Activated B cell treated with CpG ODN at 0.5 μM for 24 hours (primary cell): Measurements from ENCODE around the gene RASL12. TPM values are rescaled to one million over a fixed set of nuclear protein-coding genes. Genes with fewer than 3 reads are reported as not detected.

ENCODE experiments used
- ATAC-seq: fragments of 200-7000 bp; cut with Tn5 transposase; one replicate; pipeline ENCODE4 v1.10.0; 2021; ENCODE audit warnings: low read depth, mild to moderate bottlenecking, moderate library complexity
- CTCF ChIA-PET: fragments of 350-600 bp; sonication (Branson Sonifier 250); formaldehyde crosslinking; loops from one replicate; lab custom pipeline; 2021; ENCODE audit warnings: antibody characterized with exemption; lab: Charles Lee
- POLR2A ChIA-PET: fragments of 350-600 bp; sonication (Branson Sonifier 250); formaldehyde crosslinking; loops from one replicate; lab custom pipeline; 2021; ENCODE audit warnings: antibody characterized with exemption; lab: Charles Lee
- DNase-seq: peaks from one replicate; pipeline ENCODE4 v3.0.0; 2022
- H3K27ac Mint-ChIP-seq: one replicate; pipeline ENCODE4 v1.8.0; 2020; ENCODE audit warnings: mixed read lengths
- H3K27me3 Mint-ChIP-seq: one replicate; pipeline ENCODE4 v1.8.0; 2021; ENCODE audit warnings: mixed read lengths
- H3K36me3 Mint-ChIP-seq: one replicate; pipeline ENCODE4 v1.8.0; 2021; ENCODE audit warnings: low read depth, mixed read lengths
- H3K4me1 Mint-ChIP-seq: one replicate; pipeline ENCODE4 v1.8.0; 2021; ENCODE audit warnings: mixed read lengths
- H3K4me3 Mint-ChIP-seq: one replicate; pipeline ENCODE4 v1.8.0; 2020; ENCODE audit warnings: mild to moderate bottlenecking, mixed read lengths
- H3K9me3 Mint-ChIP-seq: one replicate; pipeline ENCODE4 v1.8.0; 2020; ENCODE audit warnings: mixed read lengths
- CTCF ChIP-seq: fragments of 200-600 bp; IDR thresholded peaks from one replicate; pipeline ENCODE4 v1.8.0; 2022; ENCODE audit warnings: antibody characterized with exemption, mild to moderate bottlenecking
- intact Hi-C: fragments of 100-400 bp; cut with micrococcal nuclease; formaldehyde crosslinking; loops from one replicate; pipeline ENCODE4 v1.15.1; 2024
- total RNA-seq: library from RNA; stranded (reverse); gene quantifications from 2 replicates; pipeline ENCODE4 v1.2.3, GENCODE V29; 2022

Gene RASL12
- not detected in 2 replicates for total RNA-seq

GRCh38 chr15:65067645-65068402 is at the start of gene RASL12:
Gene RASL12, minus strand, starts transcription at chr15:65067991. Its CDS starts 156 bp downstream, at chr15:65067835.
- ATAC-seq = no peak
- no peak within 1 kb of the TSS for H3K27ac Mint-ChIP-seq
- no peak for TF ChIP-seq CTCF
- no peak within 1 kb of the TSS for H3K4me3 Mint-ChIP-seq
- H3K4me1 Mint-ChIP-seq = peaks cover 5% of the 10 kb centered on the region
- POLR2A ChIA-PET = no interaction called here
- CTCF ChIA-PET = interaction anchor here (0.6 kb wide), 1 partner anchor 337 kb away, joined by 3 read pairs; no protein-coding TSS in a partner anchor
- intact Hi-C loops = no loop called here
- peaks cover 35% of the 10 kb centered on the region for H3K27me3 Mint-ChIP-seq
- no peak for DNase-seq
- H3K36me3 Mint-ChIP-seq = no peaks in the 10 kb centered on the region
- no peaks in the 10 kb centered on the region for H3K9me3 Mint-ChIP-seq

GRCh38 chr15:65115542-65115941 is 47.8 kb upstream of the RASL12 start:
- Mint-ChIP-seq H3K4me3 (no peak overlapping the region), H3K4me1 (no peaks in the 10 kb centered on the region), H3K27me3 (no peaks in the 10 kb centered on the region), H3K36me3 (peaks cover 74% of the 10 kb centered on the region), H3K9me3 (no peaks in the 10 kb centered on the region), H3K27ac (no peak overlapping the region)
- CTCF ChIA-PET = no interaction called here
- intact Hi-C loops = no loop called here
- no peak for TF ChIP-seq CTCF
- ATAC-seq = no peak
- DNase-seq = no peak
- POLR2A ChIA-PET = interaction anchor here (1.0 kb wide), 1 partner anchor 11 kb away, joined by 3 read pairs; no protein-coding TSS in a partner anchor

DNA sequence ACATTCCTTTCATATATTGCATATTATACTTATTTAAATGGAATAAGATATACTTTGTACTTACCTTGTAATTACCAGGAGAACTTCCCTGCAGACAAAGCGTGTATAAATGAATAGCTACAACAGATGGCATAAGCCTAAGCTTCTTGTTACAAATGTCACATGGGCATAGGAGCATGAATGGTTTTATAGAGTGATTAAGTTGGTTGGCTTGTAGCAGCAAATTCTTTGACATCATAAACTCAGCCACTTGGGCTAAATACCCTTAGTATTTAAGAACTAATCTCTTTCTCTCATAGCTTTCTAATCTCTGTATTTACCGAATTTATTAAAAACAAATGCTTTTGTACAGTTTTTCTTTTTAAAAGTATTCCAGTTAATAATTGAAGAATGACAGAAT is 47.3 kb upstream of the RASL12 start, which contains the start of gene UBAP1L:
Gene UBAP1L, minus strand, starts transcription at position 115 of the 400 bp plus-strand sequence. CDS start 8,985 bp downstream, outside the sequence.
- intact Hi-C loops = no loop called here
- H3K27ac Mint-ChIP-seq = no peak within 1 kb of the TSS
- no peak for TF ChIP-seq CTCF
- DNase-seq (no peak), ATAC-seq (no peak)
- H3K36me3 Mint-ChIP-seq = peaks cover 74% of the 10 kb centered on the region
- no peaks in the 10 kb centered on the region for H3K4me1 Mint-ChIP-seq
- no peaks in the 10 kb centered on the region for H3K27me3 Mint-ChIP-seq
- H3K4me3 Mint-ChIP-seq = no peak within 1 kb of the TSS
- H3K9me3 Mint-ChIP-seq = no peaks in the 10 kb centered on the region
- POLR2A ChIA-PET = interaction anchor here (0.6 to 1.0 kb wide), 2 partner anchors 11 to 1323 kb away, joined by 3 read pairs; no protein-coding TSS in a partner anchor
- CTCF ChIA-PET = no interaction called here

GRCh38 chr15:65110676-65111292 is 43.0 kb upstream of the RASL12 start:
- TF ChIP-seq CTCF = no peak
- Mint-ChIP-seq H3K4me3 (no peak overlapping the region), H3K9me3 (no peaks in the 10 kb centered on the region), H3K27ac (no peak overlapping the region), H3K36me3 (peaks cover 58% of the 10 kb centered on the region), H3K27me3 (no peaks in the 10 kb centered on the region), H3K4me1 (no peaks in the 10 kb centered on the region)
- DNase-seq (no peak), ATAC-seq (no peak)
- ChIA-PET POLR2A (interaction anchor here (0.6 kb wide), 1 partner anchor 129 kb away, joined by 5 read pairs; no protein-coding TSS in a partner anchor), CTCF (no interaction called here)
- intact Hi-C loops = no loop called here

DNA sequence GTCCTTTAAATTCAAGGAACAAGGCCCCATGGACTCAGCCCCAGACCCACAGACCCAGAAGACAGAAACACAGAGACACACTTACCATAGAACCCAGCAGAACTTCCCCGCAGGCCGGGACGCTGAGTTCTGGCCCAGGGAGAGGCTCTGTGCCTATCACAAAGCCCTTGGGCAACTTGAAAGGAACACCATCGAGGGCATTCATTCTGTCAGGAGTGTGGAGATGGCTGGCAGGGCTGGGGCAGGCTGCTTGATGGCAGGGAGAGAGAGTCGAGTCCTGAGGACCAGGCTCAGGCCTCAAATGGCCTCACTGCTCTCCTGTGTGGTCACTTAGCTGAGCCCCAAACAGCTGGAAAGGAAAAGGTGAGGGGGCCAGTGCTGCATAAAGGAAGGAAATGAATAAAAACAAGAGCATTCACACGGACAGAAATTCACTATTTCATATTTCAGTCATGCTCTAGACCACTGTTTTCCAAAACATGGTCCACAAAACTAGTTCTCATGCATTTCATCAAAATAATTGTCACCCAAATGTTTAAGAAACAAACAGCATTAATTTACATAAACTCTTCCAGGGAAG is 38.3 kb upstream of the RASL12 start:
- Mint-ChIP-seq H3K27ac (no peak overlapping the region), H3K4me1 (no peaks in the 10 kb centered on the region), H3K4me3 (no peak overlapping the region), H3K27me3 (no peaks in the 10 kb centered on the region), H3K36me3 (peaks cover 45% of the 10 kb centered on the region), H3K9me3 (no peaks in the 10 kb centered on the region)
- ChIA-PET POLR2A (no interaction called here), CTCF (no interaction called here)
- ATAC-seq (no peak), DNase-seq (no peak)
- intact Hi-C loops = no loop called here
- no peak for TF ChIP-seq CTCF
